ENCODE results near the gene SLC7A4.
"Not testable (repeated sequence)": the region's sequence is repeated elsewhere in the genome, so short reads cannot be mapped to it uniquely, and the experiment has no call there.

Gene SLC7A4

GRCh38 chr22:21064917-21065864 is 32.8 kb upstream of the SLC7A4 start:
- no peak for DNase-seq

- DNase-seq: not testable (repeated sequence)
Measured at GRCh38 chr22:21064425-21064824, 32.1 kb upstream of the SLC7A4 start.

- not testable (repeated sequence) for DNase-seq
Measured at GRCh38 chr22:21061660-21062321, 29.4 kb upstream of the SLC7A4 start.

- DNase-seq: not testable (repeated sequence)
Measured at GRCh38 chr22:21060363-21060762, 28.0 kb upstream of the SLC7A4 start.

- no peak for DNase-seq
Measured at GRCh38 chr22:21055880-21056319, 23.5 kb upstream of the SLC7A4 start.

- DNase-seq: no peak
Measured at GRCh38 chr22:21055564-21055834, 23.1 kb upstream of the SLC7A4 start.

GRCh38 chr22:21054714-21055563 is 22.6 kb upstream of the SLC7A4 start:
- no peak for DNase-seq

GRCh38 chr22:21054046-21054713 is 21.8 kb upstream of the SLC7A4 start:
- DNase-seq: no peak

GRCh38 chr22:21052715-21053459 is 20.5 kb upstream of the SLC7A4 start:
- no peak for DNase-seq

GRCh38 chr22:21051831-21052400 is 19.6 kb upstream of the SLC7A4 start:
- DNase-seq: no peak

- no peak for DNase-seq
Measured at GRCh38 chr22:21051145-21051830, 18.9 kb upstream of the SLC7A4 start.

- not testable (repeated sequence) for DNase-seq
Measured at GRCh38 chr22:21048965-21049364, 16.6 kb upstream of the SLC7A4 start.

GRCh38 chr22:21048448-21048847 is 16.1 kb upstream of the SLC7A4 start:
- DNase-seq: not testable (repeated sequence)

- no peak for DNase-seq
Measured at GRCh38 chr22:21047730-21048129, 15.4 kb upstream of the SLC7A4 start.

- no peak for DNase-seq
Measured at GRCh38 chr22:21047035-21047661, 14.8 kb upstream of the SLC7A4 start.

GRCh38 chr22:21045585-21046294 is 13.4 kb upstream of the SLC7A4 start, which contains the start of gene LRRC74B:
TSS of gene LRRC74B (plus strand) at chr22:21045946. CDS start at chr22:21045987, 41 bp downstream.
- DNase-seq: peak; percentile 13 to 95 (median 80)

GRCh38 chr22:21044931-21045584 is 12.7 kb upstream of the SLC7A4 start:
- DNase-seq: peak in 6 of 56 donors; percentile 5 to 34 (median 26)
